ENCODE measurements around the gene TUBB. TPM values are rescaled to one million over a fixed set of nuclear protein-coding genes. Genes with fewer than 3 reads are reported as not detected.
"Not testable (repeated sequence)": the region's sequence is repeated elsewhere in the genome, so short reads cannot be mapped to it uniquely, and the experiment has no call there.

The TUBB gene
- total and polyA plus RNA-seq, 2 donors (not counting 1 experiment from before 2014, with no cell fraction given), result 102 to 295 TPM

DNA sequence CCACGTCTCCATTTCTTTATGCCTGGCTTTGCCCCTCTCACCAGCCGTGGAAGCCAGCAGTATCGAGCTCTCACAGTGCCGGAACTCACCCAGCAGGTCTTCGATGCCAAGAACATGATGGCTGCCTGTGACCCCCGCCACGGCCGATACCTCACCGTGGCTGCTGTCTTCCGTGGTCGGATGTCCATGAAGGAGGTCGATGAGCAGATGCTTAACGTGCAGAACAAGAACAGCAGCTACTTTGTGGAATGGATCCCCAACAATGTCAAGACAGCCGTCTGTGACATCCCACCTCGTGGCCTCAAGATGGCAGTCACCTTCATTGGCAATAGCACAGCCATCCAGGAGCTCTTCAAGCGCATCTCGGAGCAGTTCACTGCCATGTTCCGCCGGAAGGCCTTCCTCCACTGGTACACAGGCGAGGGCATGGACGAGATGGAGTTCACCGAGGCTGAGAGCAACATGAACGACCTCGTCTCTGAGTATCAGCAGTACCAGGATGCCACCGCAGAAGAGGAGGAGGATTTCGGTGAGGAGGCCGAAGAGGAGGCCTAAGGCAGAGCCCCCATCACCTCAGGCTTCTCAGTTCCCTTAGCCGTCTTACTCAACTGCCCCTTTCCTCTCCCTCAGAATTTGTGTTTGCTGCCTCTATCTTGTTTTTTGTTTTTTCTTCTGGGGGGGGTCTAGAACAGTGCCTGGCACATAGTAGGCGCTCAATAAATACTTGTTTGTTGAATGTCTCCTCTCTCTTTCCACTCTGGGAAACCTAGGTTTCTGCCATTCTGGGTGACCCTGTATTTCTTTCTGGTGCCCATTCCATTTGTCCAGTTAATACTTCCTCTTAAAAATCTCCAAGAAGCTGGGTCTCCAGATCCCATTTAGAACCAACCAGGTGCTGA lies 3.9 kb downstream of the TUBB start:
- DNase-seq; H2AFZ ChIP-seq (ENCODE audit: insufficient read depth, low read depth, low read length, poor library complexity, severe bottlenecking); H3K27me3 Mint-ChIP-seq; H3K9me3 Mint-ChIP-seq (ENCODE audit: insufficient read depth); H3K27me3 ChIP-seq (replicated peaks in 1 of 4; ENCODE audit: control extremely low read depth in 1 of 4, control insufficient read depth in 3 of 4, insufficient read depth in 4 of 4, low read length in 3 of 4); ATAC-seq (ENCODE audit: low read depth); intact Hi-C loops (cut with micrococcal nuclease); H3K9ac ChIP-seq (ENCODE audit: low read length); H3K4me3 ChIP-seq (ENCODE audit: control extremely low read depth in 1 of 5, extremely low read depth in 1 of 5, insufficient read depth in 1 of 5, low read depth in 2 of 5, low read length in 4 of 5); H3K4me3 Mint-ChIP-seq; H3K4me2 ChIP-seq (replicated peaks; ENCODE audit: low read depth, low read length, poor library complexity, severe bottlenecking); H3K9me3 ChIP-seq (ENCODE audit: control extremely low read depth in 1 of 3, control insufficient read depth in 2 of 3, insufficient read depth in 1 of 3, low read length in 2 of 3): not testable (repeated sequence)
- Histone ChIP-seq H3K27ac (ENCODE audit: low read length in 2 of 2) (peak overlapping the region in 1 of 2 donors; percentile 64), H4K20me1 (ENCODE audit: control insufficient read depth, insufficient read depth, low read length, poor library complexity, severe bottlenecking) (peaks cover 44% of the 10 kb centered on the region), H3K36me3 (replicated peaks in 1 of 2; ENCODE audit: control extremely low read depth in 1 of 2, control insufficient read depth in 1 of 2, extremely low read depth in 1 of 2, insufficient read depth in 2 of 2, low read length in 1 of 2) (peaks cover 6 to 49% of the 10 kb centered on the region in 2 experiments), H3K79me2 (ENCODE audit: control insufficient read depth, insufficient read depth, low read length) (peaks cover 81% of the 10 kb centered on the region), H3K4me1 (ENCODE audit: control insufficient read depth in 2 of 2, insufficient read depth in 2 of 2, low read length in 2 of 2) (peaks cover 22 to 32% of the 10 kb centered on the region in 2 donors)
- Mint-ChIP-seq H3K4me1 (peaks cover 46% of the 10 kb centered on the region), H3K27ac (peak overlapping the region; percentile 26)
- POLR2A ChIA-PET, result interaction anchor here (3.4 to 9.8 kb wide), 2 partner anchors 36 to 42 kb away, joined by 31 to 216 read pairs; no protein-coding TSS in a partner anchor
- CTCF ChIA-PET, result interaction anchor here (0.9 to 22.5 kb wide), 14 partner anchors 9 to 241 kb away, joined by 3 to 963 read pairs (median 7); partner anchors contain the start of genes DHX16, MRPS18B and NRM
- 83% methylated on average over 22 of the region's 29 CpGs for WGBS (ENCODE audit: insufficient coverage)

DNA sequence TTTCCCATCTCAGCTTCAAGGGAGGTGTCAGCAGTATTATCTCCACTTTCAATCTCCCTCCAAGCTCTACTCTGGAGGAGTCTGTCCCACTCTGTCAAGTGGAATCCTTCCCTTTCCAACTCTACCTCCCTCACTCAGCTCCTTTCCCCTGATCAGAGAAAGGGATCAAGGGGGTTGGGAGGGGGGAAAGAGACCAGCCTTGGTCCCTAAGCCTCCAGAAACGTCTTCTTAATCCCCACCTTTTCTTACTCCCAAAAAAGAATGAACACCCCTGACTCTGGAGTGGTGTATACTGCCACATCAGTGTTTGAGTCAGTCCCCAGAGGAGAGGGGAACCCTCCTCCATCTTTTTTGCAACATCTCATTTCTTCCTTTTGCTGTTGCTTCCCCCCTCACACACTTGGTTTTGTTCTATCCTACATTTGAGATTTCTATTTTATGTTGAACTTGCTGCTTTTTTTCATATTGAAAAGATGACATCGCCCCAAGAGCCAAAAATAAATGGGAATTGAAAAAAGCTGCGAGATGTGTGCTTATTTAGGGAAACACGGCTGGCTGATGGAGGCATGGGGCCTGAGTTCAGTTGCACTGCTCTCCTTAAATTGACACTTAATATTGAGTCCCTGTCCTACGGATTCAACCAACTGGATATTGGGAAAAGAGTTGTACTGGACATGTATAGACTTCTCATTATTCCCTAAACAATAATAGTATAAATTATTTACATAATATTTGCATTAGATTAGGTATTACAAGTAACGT lies 4.9 kb downstream of the TUBB start:
- Mint-ChIP-seq H3K27ac (peak overlapping the region; percentile 0), H3K4me3 (no peak overlapping the region), H3K27me3 (no peaks in the 10 kb centered on the region), H3K4me1 (peaks cover 40% of the 10 kb centered on the region), H3K9me3 (ENCODE audit: insufficient read depth) (no peaks in the 10 kb centered on the region)
- ChIA-PET POLR2A (interaction anchor here (9.8 kb wide), 1 partner anchor 43 kb away, joined by 216 read pairs; no protein-coding TSS in a partner anchor), CTCF (interaction anchor here (1.1 to 22.5 kb wide), 6 partner anchors 8 to 242 kb away, joined by 5 to 963 read pairs (median 94); partner anchors contain the start of genes DHX16 and NRM)
- H3K27me3 ChIP-seq (replicated peaks in 1 of 4; ENCODE audit: control extremely low read depth in 1 of 4, control insufficient read depth in 3 of 4, insufficient read depth in 4 of 4, low read length in 3 of 4), result no peaks in the 10 kb centered on the region
- peaks cover 6 to 57% of the 10 kb centered on the region in 2 experiments for H3K36me3 ChIP-seq (replicated peaks in 1 of 2; ENCODE audit: control extremely low read depth in 1 of 2, control insufficient read depth in 1 of 2, extremely low read depth in 1 of 2, insufficient read depth in 2 of 2, low read length in 1 of 2)
- TF ChIP-seq, protein P1, sequence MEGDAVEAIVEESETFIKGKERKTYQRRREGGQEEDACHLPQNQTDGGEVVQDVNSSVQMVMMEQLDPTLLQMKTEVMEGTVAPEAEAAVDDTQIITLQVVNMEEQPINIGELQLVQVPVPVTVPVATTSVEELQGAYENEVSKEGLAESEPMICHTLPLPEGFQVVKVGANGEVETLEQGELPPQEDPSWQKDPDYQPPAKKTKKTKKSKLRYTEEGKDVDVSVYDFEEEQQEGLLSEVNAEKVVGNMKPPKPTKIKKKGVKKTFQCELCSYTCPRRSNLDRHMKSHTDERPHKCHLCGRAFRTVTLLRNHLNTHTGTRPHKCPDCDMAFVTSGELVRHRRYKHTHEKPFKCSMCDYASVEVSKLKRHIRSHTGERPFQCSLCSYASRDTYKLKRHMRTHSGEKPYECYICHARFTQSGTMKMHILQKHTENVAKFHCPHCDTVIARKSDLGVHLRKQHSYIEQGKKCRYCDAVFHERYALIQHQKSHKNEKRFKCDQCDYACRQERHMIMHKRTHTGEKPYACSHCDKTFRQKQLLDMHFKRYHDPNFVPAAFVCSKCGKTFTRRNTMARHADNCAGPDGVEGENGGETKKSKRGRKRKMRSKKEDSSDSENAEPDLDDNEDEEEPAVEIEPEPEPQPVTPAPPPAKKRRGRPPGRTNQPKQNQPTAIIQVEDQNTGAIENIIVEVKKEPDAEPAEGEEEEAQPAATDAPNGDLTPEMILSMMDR (IDR thresholded peaks at IDR 0.05), result no peak
- TF ChIP-seq EZH2 (IDR thresholded peaks at IDR 0.05; ENCODE audit: borderline replicate concordance, insufficient read depth, low read depth, low read length, poor library complexity, severe bottlenecking), result no peak
- H3K4me2 ChIP-seq (replicated peaks; ENCODE audit: low read depth, low read length, poor library complexity, severe bottlenecking), result no peak overlapping the region
- H2AFZ ChIP-seq (ENCODE audit: insufficient read depth, low read depth, low read length, poor library complexity, severe bottlenecking), result no peak overlapping the region
- no CpG with 5 or more reads among the region's 6 CpGs for whole genome bisulfite sequencing (ENCODE audit: insufficient coverage)
- H3K27ac ChIP-seq (ENCODE audit: low read length in 2 of 2), result peak overlapping the region in 1 of 2 donors; percentile 64
- intact Hi-C loops (cut with micrococcal nuclease), result no loop called here
- peaks cover 14 to 24% of the 10 kb centered on the region in 2 donors for H3K4me1 ChIP-seq (ENCODE audit: control insufficient read depth in 2 of 2, insufficient read depth in 2 of 2, low read length in 2 of 2)
- DNase-seq (no peak), ATAC-seq (ENCODE audit: low read depth) (no peak)
- H3K79me2 ChIP-seq (ENCODE audit: control insufficient read depth, insufficient read depth, low read length), result peaks cover 89% of the 10 kb centered on the region
- H3K9me3 ChIP-seq (ENCODE audit: control extremely low read depth in 1 of 3, control insufficient read depth in 2 of 3, insufficient read depth in 1 of 3, low read length in 2 of 3), result no peaks in the 10 kb centered on the region
- no peak overlapping the region for H3K9ac ChIP-seq (ENCODE audit: low read length)
- peaks cover 44% of the 10 kb centered on the region for H4K20me1 ChIP-seq (ENCODE audit: control insufficient read depth, insufficient read depth, low read length, poor library complexity, severe bottlenecking)
- H3K4me3 ChIP-seq (ENCODE audit: control extremely low read depth in 1 of 5, extremely low read depth in 1 of 5, insufficient read depth in 1 of 5, low read depth in 2 of 5, low read length in 4 of 5), result no peak overlapping the region

Data from B cell (primary cell).